ENCODE data around the gene PIGBOS1. TPM values are rescaled to one million over a fixed set of nuclear protein-coding genes. Genes with fewer than 3 reads are reported as not detected.

Gene PIGBOS1
- total and polyA plus RNA-seq, 9 of the 15 experiments (the other 6 are each of a cell fraction or from before 2014, with no cell fraction given) = 25.2 to 76.2 (median 46.0) TPM

GRCh38 chr15:55281517-55282228, 37.2 kb downstream of the PIGBOS1 start:
- H3K4me2 ChIP-seq (ENCODE audit: insufficient read depth, low read length) = peak overlapping the region; percentile 72
- ATAC-seq (no peak), FAIRE-seq (no peak), DNase-seq (ENCODE audit: extremely low read depth in 1 of 4, low spot score in 3 of 4) (no peak)
- no peak overlapping the region for H3K4me3 ChIP-seq
- no peaks in the 10 kb centered on the region for H3K9me3 ChIP-seq (replicated peaks; ENCODE audit: control insufficient read depth, insufficient read depth, low read depth, low read length)
- H4K20me1 ChIP-seq (replicated peaks; ENCODE audit: control insufficient read depth, insufficient read depth, low read length) = peaks cover 10% of the 10 kb centered on the region; the same call in 1 of the 2 replicates
- in situ Hi-C loops (cut with MboI) (loop anchor here (5.0 kb wide), 1 partner anchor 39 kb away; no protein-coding TSS in a partner anchor), intact Hi-C loops (cut with micrococcal nuclease) (no loop called here)
- peak overlapping the region; percentile 80 for H3K27ac ChIP-seq (ENCODE audit: extremely low read depth, low read depth, low read length)
- H3K79me2 ChIP-seq (ENCODE audit: control insufficient read depth, insufficient read depth, low read length) = peaks cover 93% of the 10 kb centered on the region
- peaks cover 32 to 84% of the 10 kb centered on the region in 2 experiments for H3K4me1 ChIP-seq (replicated peaks in 1 of 2; ENCODE audit: control insufficient read depth in 2 of 2, insufficient read depth in 2 of 2, low read length in 2 of 2)
- peaks cover 4% of the 10 kb centered on the region for H3K9me1 ChIP-seq (ENCODE audit: control insufficient read depth, insufficient read depth, low read length)
- H3K27me3 ChIP-seq (ENCODE audit: control insufficient read depth in 2 of 2, insufficient read depth in 2 of 2, low read length in 2 of 2) = no peaks in the 10 kb centered on the region
- H3K9ac ChIP-seq (ENCODE audit: insufficient read depth in 1 of 2, low read depth in 2 of 2, low read length in 2 of 2) = peak overlapping the region in 1 of 2 experiments; percentile 57; a peak in 2 of 4 replicates
- peaks cover 38% of the 10 kb centered on the region for H3K36me3 ChIP-seq (ENCODE audit: control insufficient read depth, insufficient read depth, low read length)
- H2AFZ ChIP-seq (ENCODE audit: low read depth, low read length) = no peak overlapping the region
- no TSS peak for BruUV-seq (replicated peaks)
- ChIA-PET POLR2A (interaction anchor here (0.7 to 1.3 kb wide), 7 partner anchors 15 to 64 kb away, joined by 3 read pairs; partner anchors contain the start of genes PIGB and PIGBOS1), CTCF (ENCODE audit: low intra/inter-chr PET ratio) (no interaction called here)
- TF ChIP-seq KDM1A (IDR thresholded peaks at IDR 0.05) (no peak), MEIS2 (IDR thresholded peaks at IDR 0.05; ENCODE audit: partially characterized antibody) (no peak), HINFP (tag; conservative IDR thresholded peaks at IDR 0.05; ENCODE audit: low read depth) (no peak), ZBTB33 (CRISPR knock-in tag; IDR thresholded peaks at IDR 0.05) (no peak), ZNF707 (CRISPR knock-in tag; conservative IDR thresholded peaks at IDR 0.05) (no peak), HLTF (IDR thresholded peaks at IDR 0.05) (0 out of 2 replicates have a peak, but pooled peaks have one; percentile 37), ATF6 (CRISPR knock-in tag; IDR thresholded peaks at IDR 0.05) (no peak), ASH1L (IDR thresholded peaks at IDR 0.05; ENCODE audit: borderline replicate concordance, low read depth, partially characterized antibody) (no peak), HDAC1 (IDR thresholded peaks at IDR 0.05) (0 out of 4 replicates have a peak, but pooled peaks of 1 of the 2 experiments have one; percentile 13), ARID2 (IDR thresholded peaks at IDR 0.05) (no peak), CSDE1 (IDR thresholded peaks at IDR 0.05) (no peak), CHD4 (IDR thresholded peaks at IDR 0.05; ENCODE audit: insufficient read depth, insufficient replicate concordance, low read depth, low read length, poor library complexity, severe bottlenecking) (no peak), GTF2E2 (tag; IDR thresholded peaks at IDR 0.05) (no peak), ETV1 (tag; conservative IDR thresholded peaks at IDR 0.05; ENCODE audit: low read depth) (no peak), ZNF121 (CRISPR knock-in tag; conservative IDR thresholded peaks at IDR 0.05) (no peak), NUFIP1 (IDR thresholded peaks at IDR 0.05; ENCODE audit: partially characterized antibody) (no peak), TCF7L2 (IDR thresholded peaks at IDR 0.05; ENCODE audit: low read depth, low read length) (no peak), FUS (optimal IDR thresholded peaks at IDR 0.05; ENCODE audit: low read depth, low read length) (no peak)
